Peyer's patch (tissue), 4 donors: ENCODE data around the gene KIRREL3.

Experiments used
- POLR2A ChIP-seq, 2 donors: fragments of 450-650 bp; IDR thresholded peaks; one replicate each; pipeline ENCODE4 v1.5.1; 2017; ENCODE audit warnings: antibody characterized with exemption in 2 of 2, mild to moderate bottlenecking in 2 of 2, moderate library complexity in 2 of 2
- TF ChIP-seq, protein P1 (sequence below), 6 experiments: fragments of 450-650 bp in 4 of 6; fragments of 200-600 bp in 2 of 6; sonication (generic) in 1 of 6; IDR thresholded peaks; one replicate each; pipeline ENCODE4 v1.5.1; 2017 to 2019; ENCODE audit warnings: antibody characterized with exemption in 6 of 6, mild to moderate bottlenecking in 3 of 6, moderate library complexity in 1 of 6

DNA sequence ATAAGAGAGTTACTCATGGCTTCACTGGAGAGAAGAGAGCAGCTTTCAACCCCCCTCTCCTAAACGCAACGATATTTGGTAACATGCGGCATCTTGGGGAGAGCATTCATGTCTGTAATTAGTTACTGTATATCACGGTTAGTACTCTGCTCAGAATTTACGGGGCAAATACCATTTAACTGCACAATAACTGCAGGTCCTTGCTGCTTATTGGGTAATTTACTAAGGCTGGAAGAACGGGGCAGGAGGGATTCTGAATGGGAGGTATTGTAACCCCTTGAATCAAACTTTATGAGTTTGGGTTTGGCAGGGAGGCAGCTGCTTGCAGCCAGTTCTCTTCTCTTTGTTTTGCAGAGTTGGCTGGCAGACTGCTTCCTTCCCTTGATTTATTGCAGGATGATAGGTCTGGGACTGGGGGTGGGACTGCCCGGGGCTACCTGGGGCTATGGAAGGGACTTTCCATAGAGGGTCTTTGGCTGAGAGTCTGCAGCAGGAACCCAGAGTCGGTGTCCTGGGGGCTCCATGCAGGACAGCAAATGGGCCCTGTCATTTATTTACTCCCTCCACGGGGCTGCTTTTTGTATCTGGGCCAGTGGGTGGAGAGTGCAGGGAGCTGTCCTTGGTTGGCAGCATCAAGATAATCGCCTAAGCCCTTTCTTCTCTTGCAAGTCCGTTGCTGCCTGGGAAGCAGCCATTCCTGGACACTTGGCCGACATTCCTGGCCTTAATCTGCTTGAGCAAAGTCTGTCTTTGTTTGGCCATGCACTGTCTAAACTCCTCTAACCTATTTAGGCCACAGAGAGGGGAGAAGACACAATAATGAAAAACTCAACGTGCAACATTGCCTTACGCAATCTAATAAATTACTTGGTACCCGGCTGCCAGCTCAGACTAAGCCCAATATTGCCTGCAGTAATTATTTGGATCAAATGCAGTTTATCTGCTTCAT, 456.2 kb downstream of the KIRREL3 start:
- TF ChIP-seq, protein P1, sequence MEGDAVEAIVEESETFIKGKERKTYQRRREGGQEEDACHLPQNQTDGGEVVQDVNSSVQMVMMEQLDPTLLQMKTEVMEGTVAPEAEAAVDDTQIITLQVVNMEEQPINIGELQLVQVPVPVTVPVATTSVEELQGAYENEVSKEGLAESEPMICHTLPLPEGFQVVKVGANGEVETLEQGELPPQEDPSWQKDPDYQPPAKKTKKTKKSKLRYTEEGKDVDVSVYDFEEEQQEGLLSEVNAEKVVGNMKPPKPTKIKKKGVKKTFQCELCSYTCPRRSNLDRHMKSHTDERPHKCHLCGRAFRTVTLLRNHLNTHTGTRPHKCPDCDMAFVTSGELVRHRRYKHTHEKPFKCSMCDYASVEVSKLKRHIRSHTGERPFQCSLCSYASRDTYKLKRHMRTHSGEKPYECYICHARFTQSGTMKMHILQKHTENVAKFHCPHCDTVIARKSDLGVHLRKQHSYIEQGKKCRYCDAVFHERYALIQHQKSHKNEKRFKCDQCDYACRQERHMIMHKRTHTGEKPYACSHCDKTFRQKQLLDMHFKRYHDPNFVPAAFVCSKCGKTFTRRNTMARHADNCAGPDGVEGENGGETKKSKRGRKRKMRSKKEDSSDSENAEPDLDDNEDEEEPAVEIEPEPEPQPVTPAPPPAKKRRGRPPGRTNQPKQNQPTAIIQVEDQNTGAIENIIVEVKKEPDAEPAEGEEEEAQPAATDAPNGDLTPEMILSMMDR (IDR thresholded peaks at IDR 0.05), result no peak
- no peak for TF ChIP-seq POLR2A (IDR thresholded peaks at IDR 0.05)
